Stimulated activated CD4-positive, alpha-beta T cell treated with anti-CD3 and anti-CD28 coated beads, Interleukin-4, amount 100 ng/mL, for 48 hours (primary cell): Measurements from ENCODE around the gene CORIN.

Source experiments
- DNase-seq, 2 donors: peaks; one replicate each; pipeline ENCODE4 v3.0.0-alpha.2; 2020; ENCODE audit warnings: low read depth in 2 of 2

Gene CORIN

GRCh38 chr4:47642985-47643760 is 194.7 kb downstream of the CORIN start:
- no peak for DNase-seq

GRCh38 chr4:47642191-47642830 is 195.6 kb downstream of the CORIN start:
- DNase-seq, result no peak

GRCh38 chr4:47641755-47642154 is 196.1 kb downstream of the CORIN start:
- no peak for DNase-seq

- no peak for DNase-seq
These were observed 197.0 kb downstream of the CORIN start for GRCh38 chr4:47640911-47641310.

GRCh38 chr4:47639531-47639930 is 198.3 kb downstream of the CORIN start:
- no peak for DNase-seq

- DNase-seq, result no peak
These were observed 206.7 kb downstream of the CORIN start for GRCh38 chr4:47631161-47631560.

GRCh38 chr4:47624031-47624441 is 213.8 kb downstream of the CORIN start:
- no peak for DNase-seq

- no peak for DNase-seq
These were observed 216.7 kb downstream of the CORIN start for GRCh38 chr4:47621181-47621580.

GRCh38 chr4:47619691-47620090 is 218.2 kb downstream of the CORIN start:
- no peak for DNase-seq

GRCh38 chr4:47617607-47618006 is 220.3 kb downstream of the CORIN start:
- no peak for DNase-seq

GRCh38 chr4:47615385-47615784 is 222.5 kb downstream of the CORIN start:
- no peak for DNase-seq

GRCh38 chr4:47612116-47613023 is 225.5 kb downstream of the CORIN start:
- no peak for DNase-seq

GRCh38 chr4:47606482-47606881 is 231.4 kb downstream of the CORIN start:
- DNase-seq, result no peak

- no peak for DNase-seq
These were observed 239.0 kb downstream of the CORIN start for GRCh38 chr4:47598896-47599295.

- no peak for DNase-seq
These were observed 239.5 kb downstream of the CORIN start for GRCh38 chr4:47598320-47598719.

GRCh38 chr4:47597696-47598095 is 240.2 kb downstream of the CORIN start:
- DNase-seq, result no peak

GRCh38 chr4:47590325-47590724 is 247.5 kb downstream of the CORIN start:
- DNase-seq, result no peak

- no peak for DNase-seq
These were observed 258.6 kb downstream of the CORIN start for GRCh38 chr4:47579235-47579634.

GRCh38 chr4:47577779-47578553 is 259.9 kb downstream of the CORIN start:
- DNase-seq, result no peak

GRCh38 chr4:47572981-47573380 is 264.9 kb downstream of the CORIN start:
- DNase-seq, result no peak

- no peak for DNase-seq
These were observed 267.1 kb downstream of the CORIN start for GRCh38 chr4:47570816-47571215.

- no peak for DNase-seq
These were observed 270.4 kb downstream of the CORIN start for GRCh38 chr4:47567511-47567910.
